NCI-H510A treated with DMSO at 0.1 percent for 48 hours (cell line): ENCODE data around the gene SH3PXD2A.

Source experiments
- DNase-seq: peaks from one replicate; lab custom pipeline; 2025; lab: John Stamatoyannopoulos, UW

Gene SH3PXD2A

DNA sequence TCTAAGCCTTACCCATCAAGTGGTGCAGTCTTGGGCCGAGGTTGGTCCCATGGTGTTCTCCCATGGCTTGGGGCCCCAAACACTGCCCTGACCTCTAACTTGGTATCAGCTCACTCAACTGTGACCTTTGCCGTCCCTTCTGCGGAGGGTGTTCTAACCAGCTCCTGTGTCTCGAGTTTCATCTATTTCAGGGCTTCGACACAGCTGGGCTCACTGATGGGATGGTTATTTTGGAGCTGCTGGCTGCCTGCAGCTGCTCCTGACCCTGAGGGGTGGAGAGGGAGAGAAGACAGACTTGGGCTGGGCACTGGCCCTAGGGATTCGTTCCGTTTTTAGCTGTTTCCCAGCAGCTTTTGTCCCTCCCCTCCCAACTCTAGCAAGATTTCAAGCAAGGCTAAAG, 274.9 kb downstream of the SH3PXD2A start:
- no peak for DNase-seq

DNA sequence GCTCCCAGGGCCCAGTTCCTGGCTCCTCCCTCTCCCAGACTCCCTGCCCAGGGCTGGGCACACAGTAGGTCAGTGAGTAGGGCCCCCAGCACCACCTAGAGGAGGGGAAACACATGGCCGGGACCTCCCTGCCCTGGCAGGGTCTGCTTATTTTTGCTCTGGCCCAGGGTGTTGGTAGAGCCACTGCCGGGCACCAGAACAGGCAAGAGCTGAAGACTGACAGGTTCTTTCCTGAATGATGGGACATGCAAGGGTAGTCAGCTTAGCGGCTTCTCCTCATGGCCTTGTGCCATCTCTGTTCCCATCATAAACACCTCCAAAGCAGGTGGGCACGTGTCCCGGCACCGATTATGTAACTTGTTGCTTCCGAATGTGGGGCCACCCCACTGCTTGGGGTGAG, 275.4 kb downstream of the SH3PXD2A start:
- DNase-seq = no peak

- DNase-seq = peak; percentile 78
These were observed 276.5 kb downstream of the SH3PXD2A start for GRCh38 chr10:103578782-103579382.

- peak; percentile 95 for DNase-seq
These were observed 278.5 kb downstream of the SH3PXD2A start for GRCh38 chr10:103576862-103577261.

GRCh38 chr10:103576076-103576471, 279.3 kb downstream of the SH3PXD2A start:
- peak; percentile 76 for DNase-seq

DNA sequence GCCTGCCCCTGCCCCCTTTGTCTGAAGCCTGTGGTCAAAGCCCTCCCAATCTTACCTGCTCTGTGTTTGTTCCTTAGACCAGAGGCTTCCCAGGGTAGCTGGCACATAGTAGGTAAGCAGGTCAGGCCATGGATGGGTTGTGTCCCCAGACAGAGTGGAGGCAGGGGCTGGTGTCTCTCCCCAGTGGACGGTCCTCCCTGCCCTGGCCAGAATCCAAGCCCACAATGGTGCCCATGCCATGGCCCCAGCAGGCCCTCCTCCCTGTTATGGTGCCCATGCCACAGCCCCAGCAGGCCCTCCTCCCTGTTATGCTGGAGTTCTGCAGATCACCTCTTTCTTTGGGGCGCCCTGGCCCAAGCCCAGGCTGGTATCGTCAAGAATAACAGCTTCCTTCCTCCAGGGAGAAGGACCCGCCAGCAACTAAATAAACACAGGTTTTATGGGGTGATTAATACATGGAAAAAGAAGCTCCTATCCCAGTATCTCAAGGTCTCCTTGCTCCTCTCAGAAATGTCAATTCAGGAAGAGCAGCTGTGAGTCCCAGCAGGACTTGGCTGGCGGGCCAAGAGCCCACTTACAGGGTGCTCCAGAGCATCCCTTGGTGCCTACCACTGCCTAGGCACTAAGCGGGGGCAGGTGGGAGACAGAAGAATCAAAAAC, 279.8 kb downstream of the SH3PXD2A start:
- peak; percentile 62 for DNase-seq

- DNase-seq = no peak
These were observed 281.0 kb downstream of the SH3PXD2A start for GRCh38 chr10:103574097-103575061.

GRCh38 chr10:103573205-103573487, 282.2 kb downstream of the SH3PXD2A start:
- no peak for DNase-seq

GRCh38 chr10:103572347-103573204, 282.8 kb downstream of the SH3PXD2A start:
- no peak for DNase-seq

- DNase-seq = no peak
These were observed 283.8 kb downstream of the SH3PXD2A start for GRCh38 chr10:103571656-103571975.

DNA sequence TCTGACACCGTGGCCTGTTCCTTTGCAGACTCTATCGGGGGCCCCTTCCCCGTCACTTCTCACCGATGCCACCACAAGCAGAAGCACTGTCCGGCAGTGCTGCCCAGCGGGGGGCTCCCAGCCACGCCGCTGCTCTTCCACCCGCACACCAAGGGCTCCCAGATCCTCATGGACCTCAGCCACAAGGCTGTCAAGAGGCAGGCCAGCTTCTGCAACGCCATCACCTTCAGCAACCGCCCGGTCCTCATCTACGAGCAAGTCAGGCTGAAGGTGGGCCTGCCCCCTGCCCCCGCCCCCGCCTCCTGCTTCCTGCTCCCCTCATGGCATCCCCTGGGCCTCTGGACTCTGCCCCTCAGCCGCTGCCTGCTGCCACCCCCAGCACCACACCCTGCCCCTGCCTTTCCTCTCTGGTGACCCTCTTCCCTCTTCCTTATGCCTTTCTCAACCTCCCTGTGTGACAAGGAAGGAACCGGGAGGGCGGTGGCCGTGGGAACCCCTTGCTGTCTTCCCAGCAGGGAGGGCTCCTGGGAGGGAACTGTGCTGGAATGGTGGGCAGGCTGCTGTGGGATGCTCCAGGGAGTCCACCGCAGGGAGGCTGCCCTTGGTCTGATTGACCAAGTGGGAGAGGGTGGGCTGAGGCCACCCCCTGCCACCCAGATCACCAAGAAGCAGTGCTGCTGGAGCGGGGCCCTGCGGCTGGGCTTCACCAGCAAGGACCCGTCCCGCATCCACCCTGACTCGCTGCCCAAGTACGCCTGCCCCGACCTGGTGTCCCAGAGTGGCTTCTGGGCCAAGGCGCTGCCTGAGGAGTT, 284.3 kb downstream of the SH3PXD2A start:
- DNase-seq = no peak

DNA sequence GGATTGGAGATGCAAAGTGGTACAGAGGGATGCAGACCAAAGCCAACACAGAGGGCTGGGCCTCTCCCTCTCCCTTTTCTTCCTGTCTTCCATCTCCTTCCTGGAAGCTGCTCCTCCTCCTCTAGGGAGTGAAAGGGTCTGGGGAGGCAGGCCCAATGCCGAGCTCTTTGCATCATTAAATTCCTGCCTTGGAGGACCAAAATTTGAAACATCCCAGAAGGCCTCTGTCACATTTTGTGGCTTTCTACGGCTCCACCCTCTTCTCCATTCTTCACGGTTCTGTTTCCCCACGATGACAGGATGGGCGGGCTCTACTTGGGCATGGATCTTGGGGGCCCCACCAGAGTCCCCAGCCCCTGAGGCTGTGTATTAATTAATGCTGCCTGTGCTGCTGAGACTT, 285.5 kb downstream of the SH3PXD2A start:
- DNase-seq = no peak

DNA sequence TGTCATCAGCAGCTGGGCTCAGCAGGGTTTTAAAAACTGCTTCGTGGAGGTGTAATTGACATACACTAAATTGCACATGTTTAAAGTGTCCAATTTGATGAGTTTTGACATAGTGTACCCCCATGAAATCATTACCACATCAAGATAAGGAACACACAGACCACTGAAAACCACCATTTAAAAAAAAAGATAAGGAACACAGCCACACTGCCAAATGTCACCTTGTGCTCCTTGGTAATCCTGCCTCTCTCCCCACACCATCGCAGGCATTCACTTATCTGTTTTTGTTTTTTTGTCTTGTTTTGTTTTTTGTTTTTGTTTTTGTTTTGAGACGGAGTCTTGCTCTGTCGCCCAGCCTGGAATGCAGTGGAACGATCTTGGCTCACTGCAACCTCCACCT, 286.9 kb downstream of the SH3PXD2A start:
- no peak for DNase-seq

DNA sequence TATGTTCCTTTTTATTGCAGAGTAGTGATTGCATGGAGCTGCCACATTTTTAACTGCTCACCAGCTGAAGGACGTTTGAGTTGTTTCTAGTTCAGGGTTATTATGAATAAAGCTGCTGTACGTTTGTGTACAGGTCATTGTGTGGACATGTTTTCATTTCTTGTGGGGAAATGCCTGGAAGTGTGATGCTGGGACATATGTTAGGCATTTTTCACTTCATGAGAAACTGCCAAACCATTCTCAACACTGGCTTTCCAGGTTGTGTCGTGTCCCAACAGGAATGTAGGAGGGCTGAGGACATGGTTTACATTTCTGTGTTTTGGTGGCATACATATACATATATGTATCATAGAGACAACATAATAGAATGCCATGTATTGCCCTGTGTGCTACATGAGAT, 288.8 kb downstream of the SH3PXD2A start:
- DNase-seq = no peak

GRCh38 chr10:103564776-103565520, 290.4 kb downstream of the SH3PXD2A start:
- peak; percentile 59 for DNase-seq

DNA sequence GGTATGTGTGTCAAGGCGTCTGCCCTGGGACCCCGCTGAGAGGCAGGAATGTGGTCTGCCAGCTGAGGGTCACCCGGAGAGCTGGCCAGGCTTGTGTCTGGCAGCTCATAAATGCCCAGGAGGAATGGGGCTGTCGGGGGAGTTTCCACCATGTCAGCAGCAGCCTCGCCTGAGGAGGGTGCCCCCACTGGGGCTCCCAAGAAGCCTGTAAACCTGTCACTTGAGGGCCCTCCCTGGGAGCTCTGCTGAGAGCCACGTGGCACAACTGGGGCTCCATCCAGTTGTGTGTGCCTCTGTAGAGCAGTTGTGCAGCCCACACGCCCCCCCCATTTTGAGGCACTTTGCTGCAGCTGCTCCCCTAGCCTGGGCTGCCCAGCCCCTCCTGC, 291.3 kb downstream of the SH3PXD2A start:
- DNase-seq = no peak

- no peak for DNase-seq
These were observed 291.9 kb downstream of the SH3PXD2A start for GRCh38 chr10:103563231-103564115.

DNA sequence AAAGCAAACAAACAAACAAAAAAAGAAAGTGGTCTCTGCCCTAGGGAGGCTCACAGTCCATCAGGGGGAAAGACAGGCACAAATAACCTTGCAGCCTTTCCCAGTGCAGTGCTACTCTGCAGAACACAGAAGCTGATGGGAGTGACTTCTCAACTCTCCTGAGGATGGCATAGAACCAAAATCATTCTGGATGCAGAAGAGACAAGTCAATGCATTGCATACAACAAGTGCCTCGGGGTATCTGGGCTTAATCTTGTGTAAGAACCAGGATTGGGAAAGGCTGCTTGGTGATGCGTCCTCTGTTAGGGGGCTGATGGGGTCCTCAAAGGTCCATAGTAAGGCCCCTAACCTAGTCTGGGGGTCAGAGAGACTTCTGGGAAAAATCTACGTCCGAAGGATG, 293.0 kb downstream of the SH3PXD2A start:
- DNase-seq = no peak

- DNase-seq = no peak
These were observed 294.5 kb downstream of the SH3PXD2A start for GRCh38 chr10:103560886-103561285.

GRCh38 chr10:103559776-103560175, 295.6 kb downstream of the SH3PXD2A start:
- no peak for DNase-seq
